PFSK-1 (cell line): Measurements from ENCODE around the gene ADAMTS13.

Experiments
- FOXP2 ChIP-seq: optimal IDR thresholded peaks from 2 replicates; pipeline ENCODE3; 2011; ENCODE audit warnings: borderline replicate concordance, control low read depth, inconsistent platforms; ENCODE audit not compliant: insufficient read depth; ENCODE audit errors: extremely low read length, extremely low read depth
- POLR2AphosphoS5 ChIP-seq: IDR thresholded peaks from 2 replicates; pipeline ENCODE4 v1.6.1; 2012; ENCODE audit warnings: low read depth, mild to moderate bottlenecking, control low read depth, low read length, moderate library complexity
- SIN3A ChIP-seq: IDR thresholded peaks from 2 replicates; pipeline ENCODE4 v1.6.1; 2012; ENCODE audit warnings: mild to moderate bottlenecking, low read length, moderate library complexity, borderline replicate concordance; ENCODE audit not compliant: insufficient read depth
- TAF1 ChIP-seq: IDR thresholded peaks from 2 replicates; pipeline ENCODE4 v1.6.1; 2012; ENCODE audit warnings: low read length, control low read depth, borderline replicate concordance; ENCODE audit not compliant: insufficient read depth
- TF ChIP-seq, protein P1 (sequence below), 2 experiments: IDR thresholded peaks; 2 replicates each; pipeline versions ENCODE4 v1.6.1 to v1.8.0; 2011 to 2012; ENCODE audit warnings: low read depth in 2 of 2, low read length in 2 of 2, control low read depth in 1 of 2, inconsistent platforms in 1 of 2, mild to moderate bottlenecking in 1 of 2, moderate library complexity in 1 of 2; ENCODE audit not compliant: insufficient read depth in 1 of 2

ADAMTS13 gene

DNA sequence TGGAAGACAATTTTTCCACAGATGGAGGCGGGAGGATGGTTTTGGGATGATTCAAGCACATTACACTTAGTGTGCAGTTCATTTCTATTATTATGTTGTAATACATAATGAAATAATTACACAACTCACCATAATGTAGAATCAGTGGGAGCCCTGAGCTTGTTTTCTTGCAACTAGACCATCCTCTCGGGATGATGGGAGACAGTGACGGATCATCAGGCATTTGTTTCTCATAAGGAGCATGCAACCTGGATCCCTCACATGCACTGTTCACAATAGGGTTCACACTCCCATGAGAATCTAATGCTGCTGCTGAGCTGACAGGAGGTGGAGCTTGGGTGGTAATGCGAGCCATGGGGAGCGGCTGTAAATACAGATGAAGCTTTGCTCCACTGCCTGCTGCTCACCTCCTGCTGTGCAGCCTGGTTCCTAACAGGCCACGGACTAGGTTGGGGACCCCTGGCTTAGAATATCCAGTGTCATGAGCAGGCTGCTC lies 44.4 kb upstream of the ADAMTS13 start:
- TF ChIP-seq FOXP2 (no peak), SIN3A (no peak), TAF1 (no peak), POLR2AphosphoS5 (no peak)
- TF ChIP-seq, protein P1, sequence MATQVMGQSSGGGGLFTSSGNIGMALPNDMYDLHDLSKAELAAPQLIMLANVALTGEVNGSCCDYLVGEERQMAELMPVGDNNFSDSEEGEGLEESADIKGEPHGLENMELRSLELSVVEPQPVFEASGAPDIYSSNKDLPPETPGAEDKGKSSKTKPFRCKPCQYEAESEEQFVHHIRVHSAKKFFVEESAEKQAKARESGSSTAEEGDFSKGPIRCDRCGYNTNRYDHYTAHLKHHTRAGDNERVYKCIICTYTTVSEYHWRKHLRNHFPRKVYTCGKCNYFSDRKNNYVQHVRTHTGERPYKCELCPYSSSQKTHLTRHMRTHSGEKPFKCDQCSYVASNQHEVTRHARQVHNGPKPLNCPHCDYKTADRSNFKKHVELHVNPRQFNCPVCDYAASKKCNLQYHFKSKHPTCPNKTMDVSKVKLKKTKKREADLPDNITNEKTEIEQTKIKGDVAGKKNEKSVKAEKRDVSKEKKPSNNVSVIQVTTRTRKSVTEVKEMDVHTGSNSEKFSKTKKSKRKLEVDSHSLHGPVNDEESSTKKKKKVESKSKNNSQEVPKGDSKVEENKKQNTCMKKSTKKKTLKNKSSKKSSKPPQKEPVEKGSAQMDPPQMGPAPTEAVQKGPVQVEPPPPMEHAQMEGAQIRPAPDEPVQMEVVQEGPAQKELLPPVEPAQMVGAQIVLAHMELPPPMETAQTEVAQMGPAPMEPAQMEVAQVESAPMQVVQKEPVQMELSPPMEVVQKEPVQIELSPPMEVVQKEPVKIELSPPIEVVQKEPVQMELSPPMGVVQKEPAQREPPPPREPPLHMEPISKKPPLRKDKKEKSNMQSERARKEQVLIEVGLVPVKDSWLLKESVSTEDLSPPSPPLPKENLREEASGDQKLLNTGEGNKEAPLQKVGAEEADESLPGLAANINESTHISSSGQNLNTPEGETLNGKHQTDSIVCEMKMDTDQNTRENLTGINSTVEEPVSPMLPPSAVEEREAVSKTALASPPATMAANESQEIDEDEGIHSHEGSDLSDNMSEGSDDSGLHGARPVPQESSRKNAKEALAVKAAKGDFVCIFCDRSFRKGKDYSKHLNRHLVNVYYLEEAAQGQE (IDR thresholded peaks at IDR 0.05; ENCODE audit: insufficient read depth in 1 of 2, low read depth in 2 of 2, low read length in 2 of 2): no peak

DNA sequence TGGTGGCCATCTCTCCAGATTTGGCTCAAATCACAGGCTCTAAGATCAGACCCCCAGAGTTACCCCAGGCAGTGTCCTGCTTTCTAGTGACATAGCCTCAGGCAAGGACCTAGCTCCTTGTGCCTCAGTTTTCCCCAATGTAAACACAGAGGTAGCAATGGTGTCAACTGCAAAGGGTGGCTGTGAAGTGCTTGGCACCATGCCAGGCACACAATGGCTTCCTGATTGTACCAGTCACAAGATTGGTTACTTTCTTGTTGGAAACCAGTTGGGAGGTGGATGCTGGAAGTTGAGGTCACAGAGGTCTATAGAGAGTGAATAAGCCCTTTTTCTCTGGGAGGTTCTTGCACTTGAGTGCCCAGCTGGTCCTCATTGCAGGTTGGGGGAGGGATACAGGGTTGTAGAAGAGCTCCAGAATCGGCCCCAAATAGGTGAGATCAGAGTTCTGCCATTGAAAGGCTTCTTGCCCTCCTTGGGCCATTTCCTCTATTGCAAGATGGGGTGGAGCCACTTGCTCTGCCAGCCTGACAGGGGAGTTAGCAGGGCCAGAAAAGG lies 43.7 kb upstream of the ADAMTS13 start:
- TF ChIP-seq SIN3A (no peak), FOXP2 (no peak), POLR2AphosphoS5 (no peak), TAF1 (no peak)
- TF ChIP-seq, protein P1 (IDR thresholded peaks at IDR 0.05; ENCODE audit: insufficient read depth in 1 of 2, low read depth in 2 of 2, low read length in 2 of 2): no peak

DNA sequence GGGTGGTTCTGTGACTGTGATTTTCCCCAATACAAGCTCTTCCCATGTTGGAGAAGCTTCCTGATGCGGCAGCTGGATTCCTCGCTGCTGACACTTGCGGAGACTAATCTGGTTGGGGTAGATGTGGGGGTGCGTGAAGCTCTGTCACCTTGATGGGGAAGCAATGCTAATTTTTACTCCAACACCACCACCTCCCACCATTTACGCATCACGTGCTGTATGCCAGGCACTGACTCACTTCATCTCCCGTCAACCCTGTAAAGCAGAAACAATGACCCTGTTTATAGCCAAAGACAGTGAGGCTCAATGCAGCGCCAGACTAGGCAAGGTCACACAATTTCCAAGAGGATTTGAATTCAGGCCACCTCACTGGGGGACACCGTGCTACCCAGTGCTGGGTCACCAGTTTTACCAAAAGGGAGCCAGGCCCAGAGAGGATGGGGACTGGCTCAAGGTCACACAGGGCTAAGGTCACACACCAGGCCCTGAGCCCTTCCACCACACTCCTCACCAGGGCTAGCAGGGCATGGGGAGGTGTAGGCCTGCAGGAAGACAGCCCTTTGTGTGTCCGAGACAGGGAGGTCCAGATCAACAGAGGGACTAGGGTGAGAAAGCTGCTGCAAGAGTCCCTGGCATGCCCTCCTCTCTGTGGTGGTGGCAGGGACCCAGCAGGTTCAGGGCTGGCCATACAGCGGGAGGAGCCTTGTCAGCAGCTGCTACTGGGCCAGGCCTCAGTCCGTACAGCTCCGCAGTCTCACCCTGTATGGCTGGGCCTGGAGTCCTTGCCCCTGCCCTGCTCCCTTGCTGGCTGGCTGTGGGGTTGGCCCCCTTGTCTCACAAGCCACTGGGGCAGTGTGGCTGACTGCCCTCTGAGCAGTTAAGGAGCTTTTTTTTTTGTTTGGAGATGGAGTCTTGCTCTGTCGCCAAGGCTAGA lies 42.7 kb upstream of the ADAMTS13 start:
- TF ChIP-seq TAF1 (no peak), POLR2AphosphoS5 (no peak), SIN3A (no peak), FOXP2 (no peak)
- TF ChIP-seq, protein P1 (IDR thresholded peaks at IDR 0.05; ENCODE audit: insufficient read depth in 1 of 2, low read depth in 2 of 2, low read length in 2 of 2): no peak

DNA sequence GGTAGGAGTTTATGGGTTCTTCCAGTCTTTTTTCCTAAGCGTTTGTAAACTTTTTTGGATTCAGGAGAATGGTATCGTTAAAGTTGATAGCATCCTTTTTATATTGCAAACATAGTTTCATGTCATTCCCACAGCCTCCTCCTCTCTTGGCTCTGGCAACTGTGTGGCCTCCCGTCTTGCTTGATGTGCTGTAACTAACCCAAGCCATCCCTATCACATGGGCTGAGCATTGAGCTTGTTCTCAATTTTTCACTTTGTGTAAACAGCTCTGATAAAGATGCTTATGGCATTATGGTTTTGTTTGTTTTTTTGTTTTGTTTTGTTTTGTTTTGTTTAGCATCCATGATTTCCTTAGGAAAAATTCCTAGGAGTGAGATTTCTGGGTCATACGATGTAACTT lies 41.4 kb upstream of the ADAMTS13 start:
- TF ChIP-seq, protein P1 (IDR thresholded peaks at IDR 0.05; ENCODE audit: insufficient read depth in 1 of 2, low read depth in 2 of 2, low read length in 2 of 2): no peak
- no peak for TF ChIP-seq TAF1
- TF ChIP-seq FOXP2: no peak
- TF ChIP-seq POLR2AphosphoS5: no peak
- TF ChIP-seq SIN3A: no peak
